ENCODE results near the gene ETFA. TPM values are rescaled to one million over a fixed set of nuclear protein-coding genes. Genes with fewer than 3 reads are reported as not detected.
A peak's percentile ranks its signal among the peaks of the same experiment; 100 is the strongest.

Gene ETFA
- total and polyA plus RNA-seq, 10 of the 15 experiments (the other 5 are each of a cell fraction or from before 2014, with no cell fraction given): 114 to 331 (median 152) TPM

DNA sequence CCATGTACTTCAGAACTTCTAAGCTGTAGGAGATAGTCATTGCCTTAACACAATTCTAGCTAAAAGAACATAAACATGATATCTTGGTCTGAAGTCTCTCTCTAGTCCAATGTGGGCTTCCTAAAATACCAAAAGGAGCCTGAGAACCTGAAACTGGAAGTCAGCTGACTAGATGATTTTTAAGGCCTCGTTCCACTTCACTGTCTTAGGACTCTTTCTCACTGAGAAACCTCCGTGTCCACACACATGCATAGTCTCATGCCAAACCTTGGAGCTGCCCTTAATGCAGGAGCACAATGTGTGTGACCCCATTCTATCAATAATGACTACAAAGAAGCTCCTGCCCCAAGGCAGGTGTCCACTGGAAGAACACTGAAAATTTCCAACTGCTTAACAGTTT, 87.7 kb downstream of the ETFA start:
- in situ Hi-C loops (cut with MboI): no loop called here
- SMC1A ChIA-PET (ENCODE audit: uncharacterized antibody, unreplicated experiment): interaction anchor here (0.8 to 1.9 kb wide), 5 partner anchors 9 to 482 kb away, joined by 3 to 5 read pairs (median 3); no protein-coding TSS in a partner anchor
- RAD21 ChIA-PET (ENCODE audit: unreplicated experiment): interaction anchor here (0.8 kb wide), 1 partner anchor 32 kb away, joined by 4 read pairs; no protein-coding TSS in a partner anchor
- Histone ChIP-seq H3K4me2 (ENCODE audit: control insufficient read depth, insufficient read depth) (no peak overlapping the region; the same call in 1 of the 2 replicates), H3K4me3 (no peak overlapping the region), H2AFZ (ENCODE audit: control insufficient read depth, low read depth, low read length) (no peak overlapping the region), H3K9me3 (replicated peaks; ENCODE audit: control insufficient read depth, insufficient read depth, low read length) (peaks cover 2% of the 10 kb centered on the region; the same call in 2 of the 3 replicates), H3K36me3 (ENCODE audit: control insufficient read depth in 2 of 2, insufficient read depth in 2 of 2, low read length in 1 of 2) (peaks cover 0 to 25% of the 10 kb centered on the region in 2 experiments; a peak in 3 of 4 replicates), H3K79me2 (ENCODE audit: control insufficient read depth, insufficient read depth, low read length) (no peaks in the 10 kb centered on the region), H4K20me1 (ENCODE audit: control insufficient read depth, insufficient read depth) (no peaks in the 10 kb centered on the region), H3K4me1 (ENCODE audit: control insufficient read depth, insufficient read depth, low read length) (peaks cover 12% of the 10 kb centered on the region), H3K9ac (ENCODE audit: control insufficient read depth, insufficient read depth, low read length) (no peak overlapping the region), H3K27me3 (replicated peaks in 1 of 2; ENCODE audit: control insufficient read depth in 2 of 2, insufficient read depth in 2 of 2, low read length in 1 of 2) (no peaks in the 10 kb centered on the region), H3K27ac (ENCODE audit: control insufficient read depth, insufficient read depth) (peak overlapping the region; percentile 79)
- POLR2A ChIA-PET: interaction anchor here (0.7 to 1.6 kb wide), 4 partner anchors 9 to 765 kb away, joined by 3 to 7 read pairs (median 4); no protein-coding TSS in a partner anchor
- WGBS (ENCODE audit: insufficient coverage, insufficient replicate concordance, low lambda C conversion rate, missing lambda C conversion rate): 18% methylated on average over 2 of the region's 2 CpGs
- ATAC-seq (peak; percentile 78), FAIRE-seq (peak; percentile 31), DNase-seq (ENCODE audit: low read depth, low spot score) (peak; percentile 64)
- CTCF ChIA-PET: interaction anchor here (0.8 to 3.2 kb wide), 3 partner anchors 13 to 301 kb away, joined by 3 to 12 read pairs (median 3); no protein-coding TSS in a partner anchor
- no TSS peak for BruUV-seq (replicated peaks)
- intact Hi-C loops (cut with micrococcal nuclease; ENCODE audit: unreplicated experiment): no loop called here
- no peak for TF ChIP-seq ETV6 (conservative IDR thresholded peaks at IDR 0.05 in 1 of 2, IDR thresholded peaks at IDR 0.05 in 1 of 2; ENCODE audit: borderline replicate concordance in 1 of 2, low read depth in 1 of 2)
- TF ChIP-seq, protein P1, sequence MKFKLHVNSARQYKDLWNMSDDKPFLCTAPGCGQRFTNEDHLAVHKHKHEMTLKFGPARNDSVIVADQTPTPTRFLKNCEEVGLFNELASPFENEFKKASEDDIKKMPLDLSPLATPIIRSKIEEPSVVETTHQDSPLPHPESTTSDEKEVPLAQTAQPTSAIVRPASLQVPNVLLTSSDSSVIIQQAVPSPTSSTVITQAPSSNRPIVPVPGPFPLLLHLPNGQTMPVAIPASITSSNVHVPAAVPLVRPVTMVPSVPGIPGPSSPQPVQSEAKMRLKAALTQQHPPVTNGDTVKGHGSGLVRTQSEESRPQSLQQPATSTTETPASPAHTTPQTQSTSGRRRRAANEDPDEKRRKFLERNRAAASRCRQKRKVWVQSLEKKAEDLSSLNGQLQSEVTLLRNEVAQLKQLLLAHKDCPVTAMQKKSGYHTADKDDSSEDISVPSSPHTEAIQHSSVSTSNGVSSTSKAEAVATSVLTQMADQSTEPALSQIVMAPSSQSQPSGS (IDR thresholded peaks at IDR 0.05; ENCODE audit: low read length): peak; percentile 59; the same call in 1 of the 2 replicates
- 0 out of 4 replicates have a peak, but pooled peaks of 1 of the 2 experiments have one; percentile 20 for TF ChIP-seq BHLHE40 (IDR thresholded peaks at IDR 0.05; ENCODE audit: borderline replicate concordance in 1 of 2, low read depth in 2 of 2, low read length in 1 of 2)
- TF ChIP-seq RUNX3 (IDR thresholded peaks at IDR 0.05; ENCODE audit: low read length): peak; percentile 49
- TF ChIP-seq, protein P2, sequence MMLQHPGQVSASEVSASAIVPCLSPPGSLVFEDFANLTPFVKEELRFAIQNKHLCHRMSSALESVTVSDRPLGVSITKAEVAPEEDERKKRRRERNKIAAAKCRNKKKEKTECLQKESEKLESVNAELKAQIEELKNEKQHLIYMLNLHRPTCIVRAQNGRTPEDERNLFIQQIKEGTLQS (IDR thresholded peaks at IDR 0.05; ENCODE audit: borderline replicate concordance, extremely low read depth, low read depth, low read length): no peak
- no peak for TF ChIP-seq RELA (IDR thresholded peaks at IDR 0.05; ENCODE audit: borderline replicate concordance, partially characterized antibody)
- TF ChIP-seq RAD51 (IDR thresholded peaks at IDR 0.05): peak; percentile 44; the same call in 1 of the 2 replicates
- TF ChIP-seq, protein P3, sequence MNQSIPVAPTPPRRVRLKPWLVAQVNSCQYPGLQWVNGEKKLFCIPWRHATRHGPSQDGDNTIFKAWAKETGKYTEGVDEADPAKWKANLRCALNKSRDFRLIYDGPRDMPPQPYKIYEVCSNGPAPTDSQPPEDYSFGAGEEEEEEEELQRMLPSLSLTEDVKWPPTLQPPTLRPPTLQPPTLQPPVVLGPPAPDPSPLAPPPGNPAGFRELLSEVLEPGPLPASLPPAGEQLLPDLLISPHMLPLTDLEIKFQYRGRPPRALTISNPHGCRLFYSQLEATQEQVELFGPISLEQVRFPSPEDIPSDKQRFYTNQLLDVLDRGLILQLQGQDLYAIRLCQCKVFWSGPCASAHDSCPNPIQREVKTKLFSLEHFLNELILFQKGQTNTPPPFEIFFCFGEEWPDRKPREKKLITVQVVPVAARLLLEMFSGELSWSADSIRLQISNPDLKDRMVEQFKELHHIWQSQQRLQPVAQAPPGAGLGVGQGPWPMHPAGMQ (IDR thresholded peaks at IDR 0.05; ENCODE audit: borderline replicate concordance): no peak
- no peak for TF ChIP-seq TBL1XR1 (IDR thresholded peaks at IDR 0.05; ENCODE audit: low read depth, low read length)
- peak; percentile 60; the same call in 2 of the 3 replicates for TF ChIP-seq POU2F2 (IDR thresholded peaks at IDR 0.05; ENCODE audit: borderline replicate concordance, low read depth, low read length)
- TF ChIP-seq KAT2A (conservative IDR thresholded peaks at IDR 0.05; ENCODE audit: control insufficient read depth, low read depth, low read length): no peak
- TF ChIP-seq EED (IDR thresholded peaks at IDR 0.05; ENCODE audit: low read depth): no peak
- TF ChIP-seq, protein P4, sequence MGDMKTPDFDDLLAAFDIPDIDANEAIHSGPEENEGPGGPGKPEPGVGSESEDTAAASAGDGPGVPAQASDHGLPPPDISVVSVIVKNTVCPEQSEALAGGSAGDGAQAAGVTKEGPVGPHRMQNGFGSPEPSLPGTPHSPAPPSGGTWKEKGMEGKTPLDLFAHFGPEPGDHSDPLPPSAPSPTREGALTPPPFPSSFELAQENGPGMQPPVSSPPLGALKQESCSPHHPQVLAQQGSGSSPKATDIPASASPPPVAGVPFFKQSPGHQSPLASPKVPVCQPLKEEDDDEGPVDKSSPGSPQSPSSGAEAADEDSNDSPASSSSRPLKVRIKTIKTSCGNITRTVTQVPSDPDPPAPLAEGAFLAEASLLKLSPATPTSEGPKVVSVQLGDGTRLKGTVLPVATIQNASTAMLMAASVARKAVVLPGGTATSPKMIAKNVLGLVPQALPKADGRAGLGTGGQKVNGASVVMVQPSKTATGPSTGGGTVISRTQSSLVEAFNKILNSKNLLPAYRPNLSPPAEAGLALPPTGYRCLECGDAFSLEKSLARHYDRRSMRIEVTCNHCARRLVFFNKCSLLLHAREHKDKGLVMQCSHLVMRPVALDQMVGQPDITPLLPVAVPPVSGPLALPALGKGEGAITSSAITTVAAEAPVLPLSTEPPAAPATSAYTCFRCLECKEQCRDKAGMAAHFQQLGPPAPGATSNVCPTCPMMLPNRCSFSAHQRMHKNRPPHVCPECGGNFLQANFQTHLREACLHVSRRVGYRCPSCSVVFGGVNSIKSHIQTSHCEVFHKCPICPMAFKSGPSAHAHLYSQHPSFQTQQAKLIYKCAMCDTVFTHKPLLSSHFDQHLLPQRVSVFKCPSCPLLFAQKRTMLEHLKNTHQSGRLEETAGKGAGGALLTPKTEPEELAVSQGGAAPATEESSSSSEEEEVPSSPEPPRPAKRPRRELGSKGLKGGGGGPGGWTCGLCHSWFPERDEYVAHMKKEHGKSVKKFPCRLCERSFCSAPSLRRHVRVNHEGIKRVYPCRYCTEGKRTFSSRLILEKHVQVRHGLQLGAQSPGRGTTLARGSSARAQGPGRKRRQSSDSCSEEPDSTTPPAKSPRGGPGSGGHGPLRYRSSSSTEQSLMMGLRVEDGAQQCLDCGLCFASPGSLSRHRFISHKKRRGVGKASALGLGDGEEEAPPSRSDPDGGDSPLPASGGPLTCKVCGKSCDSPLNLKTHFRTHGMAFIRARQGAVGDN (IDR thresholded peaks at IDR 0.05): 0 out of 2 replicates have a peak, but pooled peaks have one; percentile 51
- peak; percentile 72; the same call in 1 of the 2 replicates for TF ChIP-seq PAX5 (IDR thresholded peaks at IDR 0.05; ENCODE audit: borderline replicate concordance, low read depth, low read length)
- TF ChIP-seq, protein P5, sequence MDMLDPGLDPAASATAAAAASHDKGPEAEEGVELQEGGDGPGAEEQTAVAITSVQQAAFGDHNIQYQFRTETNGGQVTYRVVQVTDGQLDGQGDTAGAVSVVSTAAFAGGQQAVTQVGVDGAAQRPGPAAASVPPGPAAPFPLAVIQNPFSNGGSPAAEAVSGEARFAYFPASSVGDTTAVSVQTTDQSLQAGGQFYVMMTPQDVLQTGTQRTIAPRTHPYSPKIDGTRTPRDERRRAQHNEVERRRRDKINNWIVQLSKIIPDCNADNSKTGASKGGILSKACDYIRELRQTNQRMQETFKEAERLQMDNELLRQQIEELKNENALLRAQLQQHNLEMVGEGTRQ (IDR thresholded peaks at IDR 0.05; ENCODE audit: borderline replicate concordance, low read depth, low read length): no peak

Measured in GM12878 (cell line).